Sciatic nerve (tissue), 2 donors: ENCODE measurements around the gene FYCO1. TPM values are rescaled to one million over a fixed set of nuclear protein-coding genes. Genes with fewer than 3 reads are reported as not detected.

ENCODE experiments used
- ATAC-seq: fragments of 200-7000 bp; cut with Tn5 transposase; one replicate; pipeline ENCODE4 v1.9.1; 2020; ENCODE audit warnings: mild to moderate bottlenecking, moderate library complexity
- DNase-seq: peaks from one replicate; pipeline ENCODE4 v3.0.0-alpha.2; 2020; ENCODE audit warnings: low spot score
- intact Hi-C: fragments of 100-400 bp; cut with DNase I; formaldehyde crosslinking; loops from one replicate; pipeline ENCODE4 v1.14.2; 2022
- total RNA-seq: library from RNA; stranded (reverse); fragmentation: NEBNext Ultra II Directional; extraction: Animal tissue kit (Norgen Biotek cat#: 25700); gene quantifications from one replicate; pipeline ENCODE4 v1.2.1, GENCODE V29; 2021
- donor health status: DM: no; HTN: no; CAD: no.
- donor health status: DM: no; HTN: no; CAD: no.

FYCO1 gene
- total RNA-seq, 1 donor from 2014 or later = 60.6 TPM

DNA sequence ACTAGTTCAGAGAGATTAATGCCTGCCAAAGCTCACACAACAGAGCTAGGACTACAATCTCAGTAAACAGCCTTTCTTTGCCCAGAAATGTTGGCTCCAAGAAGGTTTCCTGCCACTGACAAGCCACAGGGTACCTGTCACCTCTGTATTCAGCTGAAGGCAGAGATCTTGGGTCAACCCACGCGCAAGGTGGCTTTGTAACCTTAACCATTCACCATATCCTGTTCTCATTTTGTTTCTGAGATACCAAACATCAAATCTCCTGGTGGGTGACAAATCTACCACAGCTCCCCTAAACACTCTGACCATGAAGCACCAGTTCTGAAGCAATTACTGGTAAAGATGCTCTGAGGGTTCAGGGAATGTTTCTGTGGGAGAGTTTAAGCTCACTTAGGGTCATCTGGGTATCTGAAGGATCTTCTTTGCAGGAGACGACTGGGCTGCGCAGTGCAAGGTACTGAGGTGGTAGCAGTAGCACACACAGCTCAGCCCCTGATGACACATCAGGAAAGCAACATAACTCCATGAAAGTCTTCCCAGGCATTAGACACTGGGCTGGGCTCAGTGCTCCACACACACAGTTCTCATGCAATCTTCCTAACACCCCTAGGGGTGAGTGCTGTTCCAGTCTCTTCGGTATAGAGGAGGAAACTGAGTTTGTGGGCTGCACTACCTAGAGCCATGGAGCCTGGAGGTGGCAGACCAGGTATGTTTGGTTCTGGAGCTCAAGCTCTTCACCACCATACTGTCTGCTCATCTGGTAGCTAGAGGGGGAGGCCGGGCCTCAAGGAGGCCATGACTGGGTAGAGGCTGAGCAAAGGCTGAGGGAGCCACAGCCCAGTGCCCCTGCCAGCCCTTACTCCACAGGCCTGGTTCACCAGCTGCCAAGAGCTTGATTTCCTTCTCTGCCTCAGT, 44.7 kb downstream of the FYCO1 start:
- ATAC-seq (no peak), DNase-seq (no peak)
- intact Hi-C loops = no loop called here

DNA sequence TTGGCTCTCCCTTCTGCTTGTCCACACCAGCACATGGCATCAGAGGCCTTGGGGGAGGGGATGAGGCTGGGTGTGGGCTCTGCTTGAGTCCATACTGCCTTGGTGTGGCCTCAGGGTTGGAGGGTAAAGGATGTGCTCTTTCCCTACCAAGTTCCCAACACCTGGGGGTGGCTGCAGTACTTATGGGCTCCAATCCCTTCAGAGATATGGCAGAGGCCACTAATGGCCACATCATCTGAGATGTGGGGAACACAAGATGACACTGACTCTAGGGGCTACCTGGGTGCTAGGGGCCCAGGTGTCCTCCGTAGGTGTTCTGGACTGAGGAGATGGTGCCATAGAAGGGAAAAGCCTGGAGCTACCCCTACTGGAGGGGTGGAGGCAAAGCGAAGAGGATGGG, 45.5 kb downstream of the FYCO1 start:
- intact Hi-C loops = no loop called here
- no peak for ATAC-seq
- no peak for DNase-seq

DNA sequence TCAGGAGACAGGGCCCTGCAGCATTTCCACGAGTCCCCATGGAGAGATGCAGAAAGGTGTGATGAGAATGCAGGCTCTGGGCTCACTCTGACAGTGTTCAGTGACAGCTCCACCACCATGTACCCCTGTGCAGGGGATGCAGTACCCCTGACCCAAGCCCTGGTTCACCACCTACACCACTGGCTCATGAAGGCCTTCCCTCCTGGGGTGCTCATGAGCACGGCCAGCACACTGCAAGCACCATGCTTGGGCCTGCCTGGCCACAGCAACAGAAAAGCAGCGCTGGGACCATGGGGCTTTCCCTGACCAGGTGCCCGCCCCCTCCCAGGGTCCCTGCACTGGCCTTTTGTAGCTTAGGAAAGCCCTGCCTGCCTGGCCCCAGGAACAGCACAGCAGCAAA, 46.2 kb downstream of the FYCO1 start:
- DNase-seq = no peak
- intact Hi-C loops = no loop called here

DNA sequence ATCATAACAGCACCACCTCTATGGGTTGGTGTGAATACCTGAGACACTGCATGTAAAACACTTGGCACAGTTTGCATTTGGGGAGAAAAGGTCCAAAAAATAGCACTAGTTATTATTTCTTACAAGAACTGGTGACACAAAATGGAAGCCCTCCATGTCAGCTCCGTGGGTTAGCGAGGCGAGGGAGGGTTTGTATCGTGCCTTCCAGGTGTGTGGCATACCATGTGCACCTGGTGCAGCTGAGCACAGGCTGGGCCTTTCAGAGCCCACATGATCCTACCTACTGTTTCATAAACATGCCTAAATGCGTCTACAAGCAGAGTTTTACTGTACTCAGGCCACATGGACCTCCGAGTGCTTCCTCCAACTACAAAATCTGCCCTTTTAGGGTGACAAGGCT, 46.7 kb downstream of the FYCO1 start:
- intact Hi-C loops = no loop called here
- no peak for ATAC-seq
- no peak for DNase-seq

More for the DNA sequence above, 46.2 kb downstream of the FYCO1 start:
- ATAC-seq = peak; percentile 21

GRCh38 chr3:45948311-45948781, 47.3 kb downstream of the FYCO1 start:
- intact Hi-C loops = no loop called here
- DNase-seq = no peak
- ATAC-seq = no peak

DNA sequence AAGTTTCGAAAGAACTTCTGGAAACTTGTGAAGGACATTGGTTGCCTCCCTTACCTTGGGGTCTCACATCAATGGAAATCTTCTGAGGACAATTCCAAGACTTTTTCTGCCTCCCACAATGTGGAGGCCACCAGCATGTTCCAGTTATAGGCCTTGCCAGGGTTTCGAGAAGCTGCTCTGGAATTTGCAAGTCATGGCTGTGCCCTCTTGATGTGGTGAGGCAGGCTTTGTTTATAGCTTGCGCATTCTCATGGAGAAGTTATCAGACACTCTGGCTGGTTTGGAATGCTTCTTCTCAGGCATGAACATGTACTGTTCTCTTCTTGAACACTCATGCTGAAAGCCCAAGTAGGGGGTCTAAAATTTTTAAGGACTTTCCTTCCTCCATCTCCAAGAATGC, 48.3 kb downstream of the FYCO1 start:
- ATAC-seq = no peak
- DNase-seq = no peak
- intact Hi-C loops = no loop called here

DNA sequence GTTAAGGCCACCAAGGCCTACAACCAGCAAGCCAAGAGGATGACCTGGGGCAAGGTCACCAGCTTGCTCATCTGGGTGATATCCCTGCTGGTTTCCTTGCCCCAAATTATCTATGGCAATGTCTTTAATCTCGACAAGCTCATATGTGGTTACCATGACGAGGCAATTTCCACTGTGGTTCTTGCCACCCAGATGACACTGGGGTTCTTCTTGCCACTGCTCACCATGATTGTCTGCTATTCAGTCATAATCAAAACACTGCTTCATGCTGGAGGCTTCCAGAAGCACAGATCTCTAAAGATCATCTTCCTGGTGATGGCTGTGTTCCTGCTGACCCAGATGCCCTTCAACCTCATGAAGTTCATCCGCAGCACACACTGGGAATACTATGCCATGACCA, 48.7 kb downstream of the FYCO1 start:
- intact Hi-C loops = no loop called here
- no peak for ATAC-seq
- DNase-seq = no peak

- no peak for ATAC-seq
- intact Hi-C loops = no loop called here
- no peak for DNase-seq
These were observed 49.3 kb downstream of the FYCO1 start for GRCh38 chr3:45946307-45946706.

- DNase-seq (peak; percentile 22), ATAC-seq (no peak)
- intact Hi-C loops = no loop called here
These were observed 50.6 kb downstream of the FYCO1 start for GRCh38 chr3:45944830-45945620.

GRCh38 chr3:45943207-45943846, 52.3 kb downstream of the FYCO1 start, which contains the start of gene CXCR6:
Gene CXCR6, plus strand, starts transcription at chr3:45943464. Its CDS starts 3,018 bp downstream, at chr3:45946482.
- ATAC-seq = no peak
- peak; percentile 28 for DNase-seq
- intact Hi-C loops = no loop called here

- no peak for ATAC-seq
- intact Hi-C loops = no loop called here
- peak; percentile 19 for DNase-seq
These were observed 53.4 kb downstream of the FYCO1 start for GRCh38 chr3:45942051-45942825.

DNA sequence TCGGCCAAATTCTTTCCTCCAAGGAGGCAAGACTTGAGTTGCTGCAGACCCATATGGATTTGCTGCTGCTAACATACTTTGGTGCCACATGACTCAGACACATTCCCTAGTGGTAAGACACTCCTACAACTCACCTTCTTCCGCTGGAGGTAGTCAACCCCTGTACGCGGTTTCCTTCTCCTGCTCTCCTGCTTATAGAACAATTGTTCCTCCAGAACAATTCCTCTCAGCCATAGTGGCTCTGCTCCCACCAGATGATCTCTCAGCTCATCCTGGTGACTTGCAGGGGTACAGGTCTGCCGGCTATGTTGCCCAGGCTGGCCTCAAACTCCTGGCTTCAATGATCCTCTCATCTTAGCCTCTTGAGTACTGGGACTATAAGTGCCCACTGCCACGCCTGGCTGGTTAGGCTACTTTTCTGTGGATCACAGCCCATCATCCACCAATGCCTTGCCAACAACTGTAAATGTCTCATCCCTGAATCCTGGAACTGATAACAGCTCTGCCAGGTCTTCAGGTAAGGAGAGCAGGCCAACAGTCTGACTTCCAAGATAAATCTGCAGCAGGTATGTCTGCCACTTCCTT, 54.8 kb downstream of the FYCO1 start:
- intact Hi-C loops = no loop called here
- ATAC-seq (no peak), DNase-seq (peak; percentile 19)

- peak; percentile 37 for DNase-seq
- intact Hi-C loops = no loop called here
- no peak for ATAC-seq
These were observed 55.4 kb downstream of the FYCO1 start for GRCh38 chr3:45940004-45940780.

GRCh38 chr3:45939341-45939771, 56.3 kb downstream of the FYCO1 start:
- intact Hi-C loops = loop anchor here (2.0 to 5.0 kb wide), 2 partner anchors 139 to 177 kb away; no protein-coding TSS in a partner anchor
- peak; percentile 16 for ATAC-seq
- peak; percentile 47 for DNase-seq

- ATAC-seq = peak; percentile 94
- intact Hi-C loops = loop anchor here (2.0 to 5.0 kb wide), 2 partner anchors 140 to 177 kb away; no protein-coding TSS in a partner anchor
These were observed 56.8 kb downstream of the FYCO1 start for GRCh38 chr3:45938864-45939263.

GRCh38 chr3:45938043-45938435, 57.6 kb downstream of the FYCO1 start:
- no peak for ATAC-seq
- intact Hi-C loops = loop anchor here (2.0 to 5.0 kb wide), 2 partner anchors 141 to 176 kb away; no protein-coding TSS in a partner anchor
- DNase-seq = peak; percentile 18

More at GRCh38 chr3:45938864-45939263, 56.8 kb downstream of the FYCO1 start:
- DNase-seq = peak; percentile 92
